ENCODE data around the gene TNS2. TPM values are rescaled to one million over a fixed set of nuclear protein-coding genes. Genes with fewer than 3 reads are reported as not detected.
A peak's percentile ranks its signal among the peaks of the same experiment; 100 is the strongest.

TNS2 gene
- total and polyA plus RNA-seq, 2 of the 13 experiments (the other 11 are each of a cell fraction or from before 2014, with no cell fraction given) = 8.9 to 20.4 TPM

DNA sequence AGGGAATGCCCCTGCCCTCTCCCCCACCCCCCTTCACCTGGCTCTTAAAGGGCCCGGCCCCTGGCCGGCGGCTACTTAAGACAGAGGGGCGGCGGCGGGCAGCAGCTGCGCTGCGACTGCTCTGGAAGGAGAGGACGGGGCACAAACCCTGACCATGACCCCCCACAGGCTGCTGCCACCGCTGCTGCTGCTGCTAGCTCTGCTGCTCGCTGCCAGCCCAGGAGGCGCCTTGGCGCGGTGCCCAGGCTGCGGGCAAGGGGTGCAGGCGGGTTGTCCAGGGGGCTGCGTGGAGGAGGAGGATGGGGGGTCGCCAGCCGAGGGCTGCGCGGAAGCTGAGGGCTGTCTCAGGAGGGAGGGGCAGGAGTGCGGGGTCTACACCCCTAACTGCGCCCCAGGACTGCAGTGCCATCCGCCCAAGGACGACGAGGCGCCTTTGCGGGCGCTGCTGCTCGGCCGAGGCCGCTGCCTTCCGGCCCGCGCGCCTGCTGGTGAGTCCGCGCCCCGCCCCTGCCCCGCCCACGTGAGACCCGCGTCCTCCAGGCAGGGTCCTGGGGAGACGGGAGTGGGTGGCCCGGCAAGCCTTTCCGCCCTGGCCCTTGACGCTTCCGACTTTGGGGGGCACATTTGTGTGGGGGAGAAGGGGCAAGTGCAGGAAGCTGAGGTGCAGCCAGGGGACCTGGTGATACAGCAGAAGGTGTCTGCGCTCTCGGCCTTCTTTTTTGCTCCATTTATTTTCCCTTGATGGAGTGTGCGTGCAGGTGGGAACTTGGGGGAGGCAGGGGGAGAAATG is 47.9 kb downstream of the TNS2 start, which contains the start of gene IGFBP6 (continued):
- TF ChIP-seq, protein P1, sequence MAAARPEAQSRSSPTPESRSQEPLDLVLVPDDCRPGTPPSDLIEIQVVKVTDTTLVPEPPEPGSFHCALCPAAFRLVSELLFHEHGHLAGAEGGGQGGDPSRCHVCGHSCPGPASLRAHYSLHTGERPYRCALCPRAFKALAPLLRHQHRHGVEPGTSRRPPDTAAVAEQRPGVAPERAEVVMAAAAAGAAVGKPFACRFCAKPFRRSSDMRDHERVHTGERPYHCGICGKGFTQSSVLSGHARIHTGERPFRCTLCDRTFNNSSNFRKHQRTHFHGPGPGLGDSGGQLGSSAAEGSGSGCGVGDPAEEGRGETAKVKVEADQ (CRISPR knock-in tag; IDR thresholded peaks at IDR 0.05; ENCODE audit: borderline replicate concordance) = no peak
- peak; percentile 69 for TF ChIP-seq SAP130 (CRISPR knock-in tag; IDR thresholded peaks at IDR 0.05; ENCODE audit: low read depth)
- TF ChIP-seq HHEX (CRISPR knock-in tag; IDR thresholded peaks at IDR 0.05) = no peak
- no peak for TF ChIP-seq SUZ12 (IDR thresholded peaks at IDR 0.05; ENCODE audit: low read depth, low read length)
- no peak for TF ChIP-seq ZNF674 (CRISPR knock-in tag; IDR thresholded peaks at IDR 0.05; ENCODE audit: low read depth)
- no peak for TF ChIP-seq NAIF1 (CRISPR knock-in tag; IDR thresholded peaks at IDR 0.05; ENCODE audit: borderline replicate concordance)
- TF ChIP-seq, protein P2, sequence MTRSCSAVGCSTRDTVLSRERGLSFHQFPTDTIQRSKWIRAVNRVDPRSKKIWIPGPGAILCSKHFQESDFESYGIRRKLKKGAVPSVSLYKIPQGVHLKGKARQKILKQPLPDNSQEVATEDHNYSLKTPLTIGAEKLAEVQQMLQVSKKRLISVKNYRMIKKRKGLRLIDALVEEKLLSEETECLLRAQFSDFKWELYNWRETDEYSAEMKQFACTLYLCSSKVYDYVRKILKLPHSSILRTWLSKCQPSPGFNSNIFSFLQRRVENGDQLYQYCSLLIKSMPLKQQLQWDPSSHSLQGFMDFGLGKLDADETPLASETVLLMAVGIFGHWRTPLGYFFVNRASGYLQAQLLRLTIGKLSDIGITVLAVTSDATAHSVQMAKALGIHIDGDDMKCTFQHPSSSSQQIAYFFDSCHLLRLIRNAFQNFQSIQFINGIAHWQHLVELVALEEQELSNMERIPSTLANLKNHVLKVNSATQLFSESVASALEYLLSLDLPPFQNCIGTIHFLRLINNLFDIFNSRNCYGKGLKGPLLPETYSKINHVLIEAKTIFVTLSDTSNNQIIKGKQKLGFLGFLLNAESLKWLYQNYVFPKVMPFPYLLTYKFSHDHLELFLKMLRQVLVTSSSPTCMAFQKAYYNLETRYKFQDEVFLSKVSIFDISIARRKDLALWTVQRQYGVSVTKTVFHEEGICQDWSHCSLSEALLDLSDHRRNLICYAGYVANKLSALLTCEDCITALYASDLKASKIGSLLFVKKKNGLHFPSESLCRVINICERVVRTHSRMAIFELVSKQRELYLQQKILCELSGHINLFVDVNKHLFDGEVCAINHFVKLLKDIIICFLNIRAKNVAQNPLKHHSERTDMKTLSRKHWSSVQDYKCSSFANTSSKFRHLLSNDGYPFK (CRISPR knock-in tag; IDR thresholded peaks at IDR 0.05; ENCODE audit: borderline replicate concordance) = no peak
- TF ChIP-seq, protein P3, sequence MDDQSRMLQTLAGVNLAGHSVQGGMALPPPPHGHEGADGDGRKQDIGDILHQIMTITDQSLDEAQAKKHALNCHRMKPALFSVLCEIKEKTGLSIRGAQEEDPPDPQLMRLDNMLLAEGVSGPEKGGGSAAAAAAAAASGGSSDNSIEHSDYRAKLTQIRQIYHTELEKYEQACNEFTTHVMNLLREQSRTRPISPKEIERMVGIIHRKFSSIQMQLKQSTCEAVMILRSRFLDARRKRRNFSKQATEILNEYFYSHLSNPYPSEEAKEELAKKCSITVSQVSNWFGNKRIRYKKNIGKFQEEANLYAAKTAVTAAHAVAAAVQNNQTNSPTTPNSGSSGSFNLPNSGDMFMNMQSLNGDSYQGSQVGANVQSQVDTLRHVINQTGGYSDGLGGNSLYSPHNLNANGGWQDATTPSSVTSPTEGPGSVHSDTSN (CRISPR knock-in tag; IDR thresholded peaks at IDR 0.05; ENCODE audit: borderline replicate concordance) = no peak
- TF ChIP-seq, protein P4, sequence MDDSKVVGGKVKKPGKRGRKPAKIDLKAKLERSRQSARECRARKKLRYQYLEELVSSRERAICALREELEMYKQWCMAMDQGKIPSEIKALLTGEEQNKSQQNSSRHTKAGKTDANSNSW (CRISPR knock-in tag; IDR thresholded peaks at IDR 0.05; ENCODE audit: borderline replicate concordance) = no peak
- TF ChIP-seq PHF21A (CRISPR knock-in tag; IDR thresholded peaks at IDR 0.05) = peak; percentile 17; the same call in 1 of the 2 replicates
- TF ChIP-seq, protein P5, sequence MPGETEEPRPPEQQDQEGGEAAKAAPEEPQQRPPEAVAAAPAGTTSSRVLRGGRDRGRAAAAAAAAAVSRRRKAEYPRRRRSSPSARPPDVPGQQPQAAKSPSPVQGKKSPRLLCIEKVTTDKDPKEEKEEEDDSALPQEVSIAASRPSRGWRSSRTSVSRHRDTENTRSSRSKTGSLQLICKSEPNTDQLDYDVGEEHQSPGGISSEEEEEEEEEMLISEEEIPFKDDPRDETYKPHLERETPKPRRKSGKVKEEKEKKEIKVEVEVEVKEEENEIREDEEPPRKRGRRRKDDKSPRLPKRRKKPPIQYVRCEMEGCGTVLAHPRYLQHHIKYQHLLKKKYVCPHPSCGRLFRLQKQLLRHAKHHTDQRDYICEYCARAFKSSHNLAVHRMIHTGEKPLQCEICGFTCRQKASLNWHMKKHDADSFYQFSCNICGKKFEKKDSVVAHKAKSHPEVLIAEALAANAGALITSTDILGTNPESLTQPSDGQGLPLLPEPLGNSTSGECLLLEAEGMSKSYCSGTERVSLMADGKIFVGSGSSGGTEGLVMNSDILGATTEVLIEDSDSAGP (CRISPR knock-in tag; IDR thresholded peaks at IDR 0.05; ENCODE audit: borderline replicate concordance) = peak; percentile 98
- TF ChIP-seq, protein P6, sequence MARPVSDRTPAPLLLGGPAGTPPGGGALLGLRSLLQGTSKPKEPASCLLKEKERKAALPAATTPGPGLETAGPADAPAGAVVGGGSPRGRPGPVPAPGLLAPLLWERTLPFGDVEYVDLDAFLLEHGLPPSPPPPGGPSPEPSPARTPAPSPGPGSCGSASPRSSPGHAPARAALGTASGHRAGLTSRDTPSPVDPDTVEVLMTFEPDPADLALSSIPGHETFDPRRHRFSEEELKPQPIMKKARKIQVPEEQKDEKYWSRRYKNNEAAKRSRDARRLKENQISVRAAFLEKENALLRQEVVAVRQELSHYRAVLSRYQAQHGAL (CRISPR knock-in tag; IDR thresholded peaks at IDR 0.05; ENCODE audit: not compliant biosample characterization) = no peak
- TF ChIP-seq, protein P7, sequence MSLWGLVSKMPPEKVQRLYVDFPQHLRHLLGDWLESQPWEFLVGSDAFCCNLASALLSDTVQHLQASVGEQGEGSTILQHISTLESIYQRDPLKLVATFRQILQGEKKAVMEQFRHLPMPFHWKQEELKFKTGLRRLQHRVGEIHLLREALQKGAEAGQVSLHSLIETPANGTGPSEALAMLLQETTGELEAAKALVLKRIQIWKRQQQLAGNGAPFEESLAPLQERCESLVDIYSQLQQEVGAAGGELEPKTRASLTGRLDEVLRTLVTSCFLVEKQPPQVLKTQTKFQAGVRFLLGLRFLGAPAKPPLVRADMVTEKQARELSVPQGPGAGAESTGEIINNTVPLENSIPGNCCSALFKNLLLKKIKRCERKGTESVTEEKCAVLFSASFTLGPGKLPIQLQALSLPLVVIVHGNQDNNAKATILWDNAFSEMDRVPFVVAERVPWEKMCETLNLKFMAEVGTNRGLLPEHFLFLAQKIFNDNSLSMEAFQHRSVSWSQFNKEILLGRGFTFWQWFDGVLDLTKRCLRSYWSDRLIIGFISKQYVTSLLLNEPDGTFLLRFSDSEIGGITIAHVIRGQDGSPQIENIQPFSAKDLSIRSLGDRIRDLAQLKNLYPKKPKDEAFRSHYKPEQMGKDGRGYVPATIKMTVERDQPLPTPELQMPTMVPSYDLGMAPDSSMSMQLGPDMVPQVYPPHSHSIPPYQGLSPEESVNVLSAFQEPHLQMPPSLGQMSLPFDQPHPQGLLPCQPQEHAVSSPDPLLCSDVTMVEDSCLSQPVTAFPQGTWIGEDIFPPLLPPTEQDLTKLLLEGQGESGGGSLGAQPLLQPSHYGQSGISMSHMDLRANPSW (CRISPR knock-in tag; IDR thresholded peaks at IDR 0.05; ENCODE audit: borderline replicate concordance) = no peak
- TF ChIP-seq DPF2 (CRISPR knock-in tag; IDR thresholded peaks at IDR 0.05; ENCODE audit: borderline replicate concordance, low read depth) = peak; percentile 43; the same call in 1 of the 2 replicates
- TF ChIP-seq ZNF441 (CRISPR knock-in tag; IDR thresholded peaks at IDR 0.05; ENCODE audit: borderline replicate concordance) = no peak; the same call in 1 of the 2 replicates
- no peak for TF ChIP-seq ZNF598 (CRISPR knock-in tag; IDR thresholded peaks at IDR 0.05; ENCODE audit: borderline replicate concordance)

Data from HepG2 (cell line).